ENCODE measurements around the gene KRT3.

KRT3 gene

GRCh38 chr12:52821071-52821730 is 25.3 kb upstream of the KRT3 start:
- no peak for TF ChIP-seq CTCF (IDR thresholded peaks at IDR 0.05; ENCODE audit: extremely low read depth, missing control alignments)
- DNase-seq (ENCODE audit: low spot score): no peak

GRCh38 chr12:52820521-52820920 is 24.6 kb upstream of the KRT3 start:
- DNase-seq (ENCODE audit: low spot score): no peak
- no peak for TF ChIP-seq CTCF (IDR thresholded peaks at IDR 0.05; ENCODE audit: extremely low read depth, missing control alignments)

- no peak for DNase-seq (ENCODE audit: low spot score)
- no peak for TF ChIP-seq CTCF (IDR thresholded peaks at IDR 0.05; ENCODE audit: extremely low read depth, missing control alignments)
Observed at GRCh38 chr12:52819731-52820510, 24.0 kb upstream of the KRT3 start.

- no peak for DNase-seq (ENCODE audit: low spot score)
- no peak for TF ChIP-seq CTCF (IDR thresholded peaks at IDR 0.05; ENCODE audit: extremely low read depth, missing control alignments)
Observed at GRCh38 chr12:52818887-52819420, 23.0 kb upstream of the KRT3 start.

GRCh38 chr12:52818388-52818787 is 22.5 kb upstream of the KRT3 start:
- DNase-seq (ENCODE audit: low spot score): no peak
- no peak for TF ChIP-seq CTCF (IDR thresholded peaks at IDR 0.05; ENCODE audit: extremely low read depth, missing control alignments)

- no peak for TF ChIP-seq CTCF (IDR thresholded peaks at IDR 0.05; ENCODE audit: extremely low read depth, missing control alignments)
Observed at GRCh38 chr12:52817699-52818238, 21.9 kb upstream of the KRT3 start.

More at GRCh38 chr12:52817699-52818238, 21.9 kb upstream of the KRT3 start:
- DNase-seq (ENCODE audit: low spot score): no peak

All from GM20000 (cell line).